GM12801 (cell line): Measurements from ENCODE around the gene ANKRD62.

Source experiments
- CTCF ChIP-seq: IDR thresholded peaks from one replicate; pipeline ENCODE4 v1.5.1; 2011; ENCODE audit warnings: control low read depth; ENCODE audit not compliant: insufficient read length; ENCODE audit errors: extremely low read depth

Gene ANKRD62

DNA sequence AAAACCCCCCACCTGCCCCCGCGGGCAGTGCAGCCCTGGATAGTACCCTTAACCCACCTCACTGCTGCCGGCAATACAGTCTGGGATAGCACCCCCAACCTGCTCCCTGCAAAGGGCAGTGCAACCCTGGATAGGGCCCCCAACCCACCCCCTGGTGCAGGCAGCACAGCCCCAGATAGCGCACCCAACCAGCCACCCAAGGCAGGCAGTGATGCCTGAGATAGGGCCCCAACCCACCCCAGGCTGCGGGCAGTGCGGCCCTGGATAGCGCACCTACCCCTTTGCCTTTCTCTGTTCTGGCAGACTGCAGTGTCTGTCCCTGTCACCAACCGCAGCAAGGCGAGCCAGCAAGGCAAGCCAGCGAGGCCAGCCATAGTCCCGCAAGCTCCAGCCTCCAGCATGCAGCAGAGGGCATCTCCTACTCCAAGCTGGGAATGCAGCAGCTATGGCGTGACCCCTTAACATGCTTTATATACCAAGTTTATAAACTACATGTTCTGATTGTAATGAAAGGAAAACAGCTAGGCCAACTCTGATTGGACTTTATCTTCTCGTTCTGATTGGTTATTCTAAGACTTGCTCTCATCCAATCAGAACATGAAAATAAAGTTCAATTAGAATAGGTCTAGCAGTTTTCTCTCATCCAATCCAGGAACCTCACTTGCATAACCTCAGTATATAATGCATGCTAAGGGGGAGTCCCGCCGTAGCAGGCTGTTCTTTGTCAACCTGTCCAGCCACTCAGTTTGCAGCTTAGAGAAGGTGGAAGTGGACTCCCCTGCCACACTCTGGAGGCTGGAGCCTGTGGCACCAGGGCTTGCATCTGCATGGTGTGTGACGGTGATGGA, 34.1 kb upstream of the ANKRD62 start:
- no peak for TF ChIP-seq CTCF

GRCh38 chr18:12060182-12060870, 33.3 kb upstream of the ANKRD62 start:
- no peak for TF ChIP-seq CTCF

- TF ChIP-seq CTCF = no peak
Observed at GRCh38 chr18:12061685-12062084, 32.0 kb upstream of the ANKRD62 start.

DNA sequence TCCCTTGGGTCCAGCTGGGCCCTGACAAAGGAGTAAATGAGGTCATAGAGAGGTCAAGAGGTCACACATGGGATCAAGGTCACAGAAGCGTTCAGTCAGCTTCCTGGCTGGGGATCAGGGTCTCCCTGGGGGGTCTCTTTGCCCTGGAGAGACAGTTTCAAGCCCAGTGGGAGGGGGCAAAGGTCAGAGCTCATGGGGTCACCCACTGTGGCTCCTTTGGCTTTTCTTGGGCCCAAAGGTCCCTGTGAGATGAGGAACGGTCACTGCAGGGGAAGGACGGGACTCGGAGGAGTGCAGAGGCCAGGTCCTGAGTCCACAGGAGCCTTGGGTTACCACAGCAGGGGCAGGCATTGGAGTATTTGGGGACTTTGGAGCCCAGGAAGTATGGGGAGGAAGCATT, 30.7 kb upstream of the ANKRD62 start:
- no peak for TF ChIP-seq CTCF

DNA sequence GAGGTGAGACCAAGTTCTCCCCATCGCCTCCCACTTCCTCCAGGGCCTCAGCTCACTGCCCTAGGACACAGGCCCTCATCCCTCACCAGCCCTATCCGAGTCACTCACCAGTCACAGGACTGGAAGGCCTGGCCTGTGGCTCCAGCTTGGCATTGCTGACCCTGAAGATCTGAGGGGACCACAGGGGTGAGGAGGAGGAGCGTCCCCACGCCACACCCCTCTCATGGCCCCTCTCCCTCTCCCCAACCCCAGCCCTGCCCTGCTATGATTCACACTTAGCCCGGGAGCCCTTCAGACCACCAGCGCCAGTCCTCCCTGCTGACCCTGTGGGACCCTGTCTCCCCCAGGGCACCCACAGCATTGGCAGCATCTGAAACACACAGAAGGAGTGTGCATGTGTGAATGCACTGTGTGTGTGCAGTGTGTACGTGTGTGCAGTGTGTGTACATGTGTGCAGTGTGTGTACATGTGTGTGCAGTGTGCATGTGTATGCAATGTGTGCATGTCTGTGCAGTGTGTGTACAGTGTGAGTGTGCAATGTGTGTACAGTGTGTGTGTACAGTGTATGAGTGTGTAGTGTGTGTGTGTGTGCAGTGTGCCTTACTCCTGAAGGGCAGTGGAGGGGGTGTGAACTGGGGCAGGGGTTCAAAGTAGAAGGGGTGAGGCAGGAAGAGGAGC, 29.4 kb upstream of the ANKRD62 start:
- no peak for TF ChIP-seq CTCF

- no peak for TF ChIP-seq CTCF
Observed at GRCh38 chr18:12065397-12065796, 28.2 kb upstream of the ANKRD62 start.

GRCh38 chr18:12066910-12067511, 26.6 kb upstream of the ANKRD62 start:
- no peak for TF ChIP-seq CTCF
